ENCODE measurements around the gene SRXN1.

SRXN1 gene

GRCh38 chr20:621125-621756 lies 31.8 kb downstream of the SRXN1 start:
- no peak for DNase-seq
- Histone ChIP-seq H3K9me3 (peaks cover 0 to 13% (median 6%) of the 10 kb centered on the region in 3 donors), H3K36me3 (no peaks in the 10 kb centered on the region), H3K4me1 (no peaks in the 10 kb centered on the region), H3K27ac (no peak overlapping the region), H3K27me3 (peaks cover 0 to 36% of the 10 kb centered on the region in 2 donors), H3K4me3 (no peak overlapping the region)
- no peak for TF ChIP-seq CTCF (IDR thresholded peaks at IDR 0.05)
- intact Hi-C loops (cut with DNase I; ENCODE audit: low total_unique reads), result no loop called here

GRCh38 chr20:620246-620645 lies 32.8 kb downstream of the SRXN1 start:
- intact Hi-C loops (cut with DNase I; ENCODE audit: low total_unique reads), result no loop called here

GRCh38 chr20:618980-619379 lies 34.0 kb downstream of the SRXN1 start:
- no peak for TF ChIP-seq CTCF (IDR thresholded peaks at IDR 0.05)

More at GRCh38 chr20:620246-620645, 32.8 kb downstream of the SRXN1 start:
- H3K4me3 ChIP-seq, result no peak overlapping the region
- no peak for TF ChIP-seq CTCF (IDR thresholded peaks at IDR 0.05)
- no peak overlapping the region for H3K27ac ChIP-seq
- H3K27me3 ChIP-seq, result peaks cover 0 to 36% of the 10 kb centered on the region in 2 donors
- H3K36me3 ChIP-seq, result no peaks in the 10 kb centered on the region
- H3K4me1 ChIP-seq, result no peaks in the 10 kb centered on the region
- peaks cover 0 to 13% (median 6%) of the 10 kb centered on the region in 3 donors for H3K9me3 ChIP-seq
- no peak for DNase-seq

GRCh38 chr20:617934-618690 lies 34.9 kb downstream of the SRXN1 start:
- H3K4me3 ChIP-seq, result no peak overlapping the region
- DNase-seq, result no peak
- intact Hi-C loops (cut with DNase I; ENCODE audit: low total_unique reads), result no loop called here
- peaks cover 0 to 13% (median 6%) of the 10 kb centered on the region in 3 donors for H3K9me3 ChIP-seq
- no peak overlapping the region for H3K27ac ChIP-seq
- no peaks in the 10 kb centered on the region for H3K36me3 ChIP-seq
- TF ChIP-seq CTCF (IDR thresholded peaks at IDR 0.05), result no peak
- H3K27me3 ChIP-seq, result peaks cover 0 to 48% of the 10 kb centered on the region in 2 donors
- no peaks in the 10 kb centered on the region for H3K4me1 ChIP-seq

More at GRCh38 chr20:618980-619379, 34.0 kb downstream of the SRXN1 start:
- no peak for DNase-seq
- Histone ChIP-seq H3K4me3 (no peak overlapping the region), H3K27ac (no peak overlapping the region), H3K9me3 (peaks cover 0 to 13% (median 6%) of the 10 kb centered on the region in 3 donors), H3K27me3 (peaks cover 0 to 42% of the 10 kb centered on the region in 2 donors), H3K36me3 (no peaks in the 10 kb centered on the region), H3K4me1 (no peaks in the 10 kb centered on the region)
- intact Hi-C loops (cut with DNase I; ENCODE audit: low total_unique reads), result no loop called here

- no peaks in the 10 kb centered on the region for H3K36me3 ChIP-seq
- intact Hi-C loops (cut with DNase I; ENCODE audit: low total_unique reads), result no loop called here
- TF ChIP-seq CTCF (IDR thresholded peaks at IDR 0.05), result no peak
- no peak overlapping the region for H3K27ac ChIP-seq
- peaks cover 0 to 8% (median 0%) of the 10 kb centered on the region in 4 donors for H3K4me1 ChIP-seq
- peaks cover 0 to 13% (median 6%) of the 10 kb centered on the region in 3 donors for H3K9me3 ChIP-seq
- peaks cover 0 to 52% of the 10 kb centered on the region in 2 donors for H3K27me3 ChIP-seq
- no peak for DNase-seq
- H3K4me3 ChIP-seq, result no peak overlapping the region
Observed at GRCh38 chr20:615514-615913, 37.5 kb downstream of the SRXN1 start.

Data from tibial artery (tissue), 4 donors.